SK-N-SH (cell line): Measurements from ENCODE around the gene PCDHGA4. TPM values are rescaled to one million over a fixed set of nuclear protein-coding genes. Genes with fewer than 3 reads are reported as not detected.

Source experiments
- CTCF ChIA-PET: fragments of 300-600, 350-600 bp; formaldehyde crosslinking; extraction: SDS; loops from one replicate; lab custom pipeline; 2021; lab: Yijun Ruan, JAX
- POLR2A ChIA-PET: fragments of 350-600 bp; sonication (Branson Sonifier 250); formaldehyde crosslinking; extraction: SDS; loops from one replicate; lab custom pipeline; 2020; ENCODE audit warnings: antibody characterized with exemption, inconsistent platforms; lab: Yijun Ruan, JAX
- DNase-seq: peaks from one replicate; pipeline ENCODE4 v3.0.0; 2012
- H2AFZ ChIP-seq: fragments of 200-600 bp; sonication (generic); 2 replicates; pipeline ENCODE4 v1.8.1; 2016; ENCODE audit warnings: antibody characterized with exemption, mild to moderate bottlenecking, low read depth
- H3F3A ChIP-seq: fragments of 200-600 bp; sonication (generic); replicated peaks from 2 replicates; pipeline ENCODE3; 2016; ENCODE audit warnings: antibody characterized with exemption, mild to moderate bottlenecking; ENCODE audit not compliant: insufficient read depth
- H3K27ac ChIP-seq, 2 experiments: fragments of 200-500 bp in 1 of 2; fragments of 200-600 bp in 1 of 2; sonication (Bioruptor generic) in 1 of 2; sonication (generic), shearing (Covaris generic) in 1 of 2; 2 replicates each; pipeline versions ENCODE4 v1.5.1 to v1.6.1; 2014 to 2016; ENCODE audit warnings: low read depth in 2 of 2, inconsistent platforms in 1 of 2, low read length in 1 of 2, mild to moderate bottlenecking in 1 of 2, mixed read lengths in 1 of 2
- H3K27me3 ChIP-seq: fragments of 200-600 bp; sonication (generic), shearing (Covaris generic); 2 replicates; pipeline ENCODE4 v1.6.1; 2016; ENCODE audit warnings: mixed run types; ENCODE audit not compliant: insufficient read depth
- H3K36me3 ChIP-seq, 2 experiments: fragments of 200-500 bp in 1 of 2; fragments of 200-600 bp in 1 of 2; sonication (Bioruptor generic) in 1 of 2; sonication (generic) in 1 of 2; replicated peaks in 1 of 2; 2 replicates each; pipeline versions ENCODE3 to v1.5.1; 2014 to 2016; ENCODE audit warnings: low read length in 1 of 2, mild to moderate bottlenecking in 1 of 2; ENCODE audit not compliant: insufficient read depth in 2 of 2, control insufficient read depth in 1 of 2
- H3K4me1 ChIP-seq, 2 experiments: fragments of 200-500 bp in 1 of 2; fragments of 200-600 bp in 1 of 2; sonication (Bioruptor generic) in 1 of 2; sonication (generic), shearing (Covaris generic) in 1 of 2; 2 replicates each; pipeline versions ENCODE4 v1.5.1 to v1.6.1; 2014 to 2016; ENCODE audit warnings: low read depth in 1 of 2, low read length in 1 of 2, mixed run types in 1 of 2; ENCODE audit not compliant: insufficient read depth in 2 of 2, control insufficient read depth in 1 of 2
- H3K4me2 ChIP-seq: fragments of 200-600 bp; sonication (generic), shearing (Covaris generic); 2 replicates; pipeline ENCODE4 v1.6.1; 2017; ENCODE audit warnings: mixed run types
- H3K4me3 ChIP-seq, 2 experiments: fragments of 200-500 bp in 1 of 2; fragments of 200-600 bp in 1 of 2; sonication (Bioruptor generic) in 1 of 2; sonication (generic), shearing (Covaris generic) in 1 of 2; 2 replicates each; pipeline versions ENCODE4 v1.5.1 to v1.8.1; 2014 to 2016; ENCODE audit warnings: low read depth in 2 of 2, inconsistent platforms in 1 of 2, low read length in 1 of 2, mild to moderate bottlenecking in 1 of 2, mixed read lengths in 1 of 2, moderate library complexity in 1 of 2
- H3K79me2 ChIP-seq: fragments of 200-600 bp; sonication (generic); 2 replicates; pipeline ENCODE4 v1.8.1; 2017; ENCODE audit warnings: mild to moderate bottlenecking; ENCODE audit not compliant: insufficient read depth
- H3K9ac ChIP-seq: fragments of 200-600 bp; sonication (generic); 2 replicates; pipeline ENCODE4 v1.6.1; 2017; ENCODE audit warnings: mixed run types
- H3K9me2 ChIP-seq: fragments of 200-600 bp; sonication (generic); 2 replicates; pipeline ENCODE4 v1.6.1; 2017; ENCODE audit warnings: mixed run types
- H3K9me3 ChIP-seq: fragments of 200-600 bp; sonication (generic); 2 replicates; pipeline ENCODE4 v1.6.1; 2017; ENCODE audit warnings: mixed run types, mild to moderate bottlenecking, moderate library complexity
- H4K20me1 ChIP-seq: fragments of 200-600 bp; sonication (generic); 2 replicates; pipeline ENCODE4 v1.6.1; 2017; ENCODE audit warnings: mild to moderate bottlenecking, mixed run types; ENCODE audit not compliant: insufficient read depth
- EZH2phosphoT487 ChIP-seq: fragments of 200-600 bp; sonication (generic); IDR thresholded peaks from 2 replicates; pipeline ENCODE4 v1.6.1; 2017; ENCODE audit warnings: low read depth, mixed run types, mild to moderate bottlenecking, antibody characterized with exemption, moderate library complexity, borderline replicate concordance
- FOSL2 ChIP-seq: IDR thresholded peaks from 2 replicates; pipeline ENCODE4 v1.4.0; 2012; ENCODE audit warnings: low read depth, mild to moderate bottlenecking, moderate library complexity, borderline replicate concordance
- FOXJ3 ChIP-seq: sonication (generic); formaldehyde crosslinking; IDR thresholded peaks from 2 replicates; pipeline ENCODE4 v1.5.1; 2020; ENCODE audit warnings: mild to moderate bottlenecking, missing genetic modification reagents
- GATA2 ChIP-seq: sonication (generic); formaldehyde crosslinking; IDR thresholded peaks from 2 replicates; pipeline ENCODE4 v1.5.0; 2020; ENCODE audit warnings: mild to moderate bottlenecking, missing genetic modification reagents
- JUND ChIP-seq: IDR thresholded peaks from 2 replicates; pipeline ENCODE4 v1.4.0; 2012
- MXI1 ChIP-seq: IDR thresholded peaks from 2 replicates; pipeline ENCODE4 v1.6.1; 2012; ENCODE audit warnings: mild to moderate bottlenecking, low read depth, low read length, improper control_type of control experiment
- NFIC ChIP-seq: IDR thresholded peaks from 2 replicates; pipeline ENCODE4 v1.4.0; 2012; ENCODE audit warnings: borderline replicate concordance
- RAD21 ChIP-seq: IDR thresholded peaks from 2 replicates; pipeline ENCODE4 v1.6.1; 2012; ENCODE audit warnings: mild to moderate bottlenecking, low read length
- RCOR1 ChIP-seq: fragments of 150-350 bp; IDR thresholded peaks from 2 replicates; pipeline ENCODE4 v1.6.1; 2017; ENCODE audit warnings: antibody characterized with exemption, low read length
- RFX5 ChIP-seq: IDR thresholded peaks from 2 replicates; pipeline ENCODE4 v1.6.1; 2012; ENCODE audit warnings: mild to moderate bottlenecking, improper control_type of control experiment, low read length
- TAF1 ChIP-seq: IDR thresholded peaks from 2 replicates; pipeline ENCODE4 v1.6.1; 2012; ENCODE audit warnings: low read depth, mild to moderate bottlenecking, low read length, moderate library complexity, borderline replicate concordance
- TCF12 ChIP-seq: IDR thresholded peaks from 2 replicates; pipeline ENCODE4 v1.4.0; 2012
- USF1 ChIP-seq: IDR thresholded peaks from 2 replicates; pipeline ENCODE4 v1.4.0; 2012; ENCODE audit warnings: low read depth, borderline replicate concordance
- USF2 ChIP-seq: fragments of 150-350 bp; IDR thresholded peaks from 2 replicates; pipeline ENCODE4 v1.6.1; 2017; ENCODE audit warnings: antibody characterized with exemption, low read length, low read depth, borderline replicate concordance
- YY1 ChIP-seq: IDR thresholded peaks from 2 replicates; pipeline ENCODE4 v1.4.0; 2012; ENCODE audit warnings: low read depth, mild to moderate bottlenecking
- WGBS: methylation state at CpG from one replicate; pipeline ENCODE4 v1.1.6; 2017; ENCODE audit warnings: low lambda C conversion rate; 5-methylcytosine and 5-hydroxymethylcytosine counted together
- polyA plus RNA-seq, 3 experiments: library from polyadenylated mRNA; depleted of rRNA; stranded (reverse); fragments of >200 nt; gene quantifications; 2 replicates each; pipeline ENCODE4 v1.2.3, GENCODE V29; 2012
- TF ChIP-seq, protein P1 (sequence below): IDR thresholded peaks from 2 replicates; pipeline ENCODE4; 2012
- TF ChIP-seq, protein P2 (sequence below): fragments of 200-600 bp; sonication (generic); IDR thresholded peaks from 2 replicates; pipeline ENCODE4 v1.6.1; 2017; ENCODE audit warnings: antibody characterized with exemption, mild to moderate bottlenecking, moderate library complexity
- TF ChIP-seq, protein P3 (sequence below): IDR thresholded peaks from 2 replicates; pipeline ENCODE4 v1.4.0; 2012; ENCODE audit warnings: low read depth
- TF ChIP-seq, protein P4 (sequence below): IDR thresholded peaks from 2 replicates; pipeline ENCODE4 v1.6.1; 2012; ENCODE audit warnings: mild to moderate bottlenecking, low read depth, low read length, moderate library complexity

Gene PCDHGA4
- polyA plus RNA-seq, 1 of the 3 experiments (the other 2 are of a cell fraction): 2.2 TPM

DNA sequence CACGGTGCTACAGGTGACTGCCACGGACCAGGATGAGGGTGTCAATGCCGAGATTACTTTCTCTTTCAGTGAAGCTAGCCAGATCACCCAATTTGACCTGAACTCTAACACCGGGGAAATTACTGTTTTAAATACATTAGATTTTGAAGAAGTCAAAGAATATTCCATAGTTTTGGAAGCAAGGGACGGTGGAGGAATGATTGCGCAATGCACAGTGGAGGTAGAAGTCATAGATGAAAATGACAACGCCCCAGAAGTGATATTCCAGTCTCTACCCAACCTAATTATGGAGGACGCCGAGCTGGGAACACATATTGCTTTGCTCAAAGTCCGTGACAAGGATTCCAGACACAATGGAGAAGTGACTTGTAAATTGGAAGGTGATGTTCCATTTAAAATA is 33.8 kb downstream of the PCDHGA4 start (continued):
- TF ChIP-seq JUND (no peak), FOSL2 (no peak), EZH2phosphoT487 (no peak), TAF1 (no peak), TCF12 (no peak), NFIC (no peak), MXI1 (no peak)
- TF ChIP-seq, protein P1, sequence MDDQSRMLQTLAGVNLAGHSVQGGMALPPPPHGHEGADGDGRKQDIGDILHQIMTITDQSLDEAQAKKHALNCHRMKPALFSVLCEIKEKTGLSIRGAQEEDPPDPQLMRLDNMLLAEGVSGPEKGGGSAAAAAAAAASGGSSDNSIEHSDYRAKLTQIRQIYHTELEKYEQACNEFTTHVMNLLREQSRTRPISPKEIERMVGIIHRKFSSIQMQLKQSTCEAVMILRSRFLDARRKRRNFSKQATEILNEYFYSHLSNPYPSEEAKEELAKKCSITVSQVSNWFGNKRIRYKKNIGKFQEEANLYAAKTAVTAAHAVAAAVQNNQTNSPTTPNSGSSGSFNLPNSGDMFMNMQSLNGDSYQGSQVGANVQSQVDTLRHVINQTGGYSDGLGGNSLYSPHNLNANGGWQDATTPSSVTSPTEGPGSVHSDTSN: no peak
- TF ChIP-seq, protein P2, sequence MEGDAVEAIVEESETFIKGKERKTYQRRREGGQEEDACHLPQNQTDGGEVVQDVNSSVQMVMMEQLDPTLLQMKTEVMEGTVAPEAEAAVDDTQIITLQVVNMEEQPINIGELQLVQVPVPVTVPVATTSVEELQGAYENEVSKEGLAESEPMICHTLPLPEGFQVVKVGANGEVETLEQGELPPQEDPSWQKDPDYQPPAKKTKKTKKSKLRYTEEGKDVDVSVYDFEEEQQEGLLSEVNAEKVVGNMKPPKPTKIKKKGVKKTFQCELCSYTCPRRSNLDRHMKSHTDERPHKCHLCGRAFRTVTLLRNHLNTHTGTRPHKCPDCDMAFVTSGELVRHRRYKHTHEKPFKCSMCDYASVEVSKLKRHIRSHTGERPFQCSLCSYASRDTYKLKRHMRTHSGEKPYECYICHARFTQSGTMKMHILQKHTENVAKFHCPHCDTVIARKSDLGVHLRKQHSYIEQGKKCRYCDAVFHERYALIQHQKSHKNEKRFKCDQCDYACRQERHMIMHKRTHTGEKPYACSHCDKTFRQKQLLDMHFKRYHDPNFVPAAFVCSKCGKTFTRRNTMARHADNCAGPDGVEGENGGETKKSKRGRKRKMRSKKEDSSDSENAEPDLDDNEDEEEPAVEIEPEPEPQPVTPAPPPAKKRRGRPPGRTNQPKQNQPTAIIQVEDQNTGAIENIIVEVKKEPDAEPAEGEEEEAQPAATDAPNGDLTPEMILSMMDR: no peak

DNA sequence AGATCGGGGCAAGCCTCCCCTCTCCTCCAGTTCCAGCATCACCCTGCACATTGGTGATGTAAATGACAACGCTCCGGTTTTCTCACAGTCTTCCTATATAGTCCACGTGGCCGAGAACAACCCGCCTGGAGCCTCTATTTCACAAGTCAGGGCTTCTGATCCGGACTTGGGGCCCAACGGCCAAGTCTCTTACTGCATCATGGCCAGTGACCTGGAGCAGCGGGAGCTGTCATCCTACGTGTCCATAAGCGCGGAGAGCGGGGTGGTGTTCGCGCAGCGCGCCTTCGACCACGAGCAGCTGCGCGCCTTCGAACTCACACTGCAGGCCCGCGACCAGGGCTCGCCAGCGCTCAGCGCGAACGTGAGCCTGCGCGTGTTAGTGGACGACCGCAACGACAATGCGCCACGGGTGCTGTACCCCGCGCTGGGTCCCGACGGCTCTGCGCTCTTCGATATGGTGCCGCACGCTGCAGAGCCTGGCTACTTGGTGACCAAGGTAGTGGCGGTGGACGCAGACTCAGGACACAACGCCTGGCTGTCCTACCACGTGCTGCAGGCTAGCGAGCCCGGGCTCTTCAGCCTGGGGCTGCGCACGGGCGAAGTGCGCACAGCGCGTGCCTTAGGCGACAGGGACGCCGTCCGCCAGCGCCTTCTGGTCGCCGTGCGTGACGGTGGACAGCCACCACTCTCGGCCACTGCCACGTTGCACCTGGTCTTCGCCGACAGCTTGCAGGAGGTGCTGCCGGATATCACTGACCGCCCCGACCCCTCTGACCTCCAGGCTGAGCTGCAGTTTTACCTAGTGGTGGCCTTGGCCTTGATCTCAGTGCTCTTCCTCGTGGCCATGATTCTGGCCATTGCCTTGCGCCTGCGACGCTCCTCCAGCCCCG is 34.6 kb downstream of the PCDHGA4 start:
- Histone ChIP-seq H3K4me2 (no peak overlapping the region), H3K4me3 (no peak overlapping the region; a peak in 1 of 4 replicates), H3K79me2 (no peaks in the 10 kb centered on the region), H3K9me3 (peaks cover 7% of the 10 kb centered on the region; the same call in 1 of the 2 replicates), H3K36me3 (peaks cover 0 to 19% of the 10 kb centered on the region in 2 experiments), H3K27me3 (no peaks in the 10 kb centered on the region), H4K20me1 (no peaks in the 10 kb centered on the region), H2AFZ (no peak overlapping the region), H3K9ac (no peak overlapping the region), H3F3A (no peaks in the 10 kb centered on the region), H3K9me2 (no peaks in the 10 kb centered on the region), H3K27ac (no peak overlapping the region), H3K4me1 (no peaks in the 10 kb centered on the region)
- TF ChIP-seq FOXJ3: no peak
- TF ChIP-seq RAD21: no peak
- no peak for TF ChIP-seq USF2
- no peak for TF ChIP-seq RFX5
- no peak for TF ChIP-seq RCOR1
- TF ChIP-seq, protein P3, sequence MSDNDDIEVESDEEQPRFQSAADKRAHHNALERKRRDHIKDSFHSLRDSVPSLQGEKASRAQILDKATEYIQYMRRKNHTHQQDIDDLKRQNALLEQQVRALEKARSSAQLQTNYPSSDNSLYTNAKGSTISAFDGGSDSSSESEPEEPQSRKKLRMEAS: no peak
- no peak for TF ChIP-seq USF1
- no peak for TF ChIP-seq YY1
- TF ChIP-seq, protein P4, sequence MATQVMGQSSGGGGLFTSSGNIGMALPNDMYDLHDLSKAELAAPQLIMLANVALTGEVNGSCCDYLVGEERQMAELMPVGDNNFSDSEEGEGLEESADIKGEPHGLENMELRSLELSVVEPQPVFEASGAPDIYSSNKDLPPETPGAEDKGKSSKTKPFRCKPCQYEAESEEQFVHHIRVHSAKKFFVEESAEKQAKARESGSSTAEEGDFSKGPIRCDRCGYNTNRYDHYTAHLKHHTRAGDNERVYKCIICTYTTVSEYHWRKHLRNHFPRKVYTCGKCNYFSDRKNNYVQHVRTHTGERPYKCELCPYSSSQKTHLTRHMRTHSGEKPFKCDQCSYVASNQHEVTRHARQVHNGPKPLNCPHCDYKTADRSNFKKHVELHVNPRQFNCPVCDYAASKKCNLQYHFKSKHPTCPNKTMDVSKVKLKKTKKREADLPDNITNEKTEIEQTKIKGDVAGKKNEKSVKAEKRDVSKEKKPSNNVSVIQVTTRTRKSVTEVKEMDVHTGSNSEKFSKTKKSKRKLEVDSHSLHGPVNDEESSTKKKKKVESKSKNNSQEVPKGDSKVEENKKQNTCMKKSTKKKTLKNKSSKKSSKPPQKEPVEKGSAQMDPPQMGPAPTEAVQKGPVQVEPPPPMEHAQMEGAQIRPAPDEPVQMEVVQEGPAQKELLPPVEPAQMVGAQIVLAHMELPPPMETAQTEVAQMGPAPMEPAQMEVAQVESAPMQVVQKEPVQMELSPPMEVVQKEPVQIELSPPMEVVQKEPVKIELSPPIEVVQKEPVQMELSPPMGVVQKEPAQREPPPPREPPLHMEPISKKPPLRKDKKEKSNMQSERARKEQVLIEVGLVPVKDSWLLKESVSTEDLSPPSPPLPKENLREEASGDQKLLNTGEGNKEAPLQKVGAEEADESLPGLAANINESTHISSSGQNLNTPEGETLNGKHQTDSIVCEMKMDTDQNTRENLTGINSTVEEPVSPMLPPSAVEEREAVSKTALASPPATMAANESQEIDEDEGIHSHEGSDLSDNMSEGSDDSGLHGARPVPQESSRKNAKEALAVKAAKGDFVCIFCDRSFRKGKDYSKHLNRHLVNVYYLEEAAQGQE: no peak
- TF ChIP-seq GATA2 (CRISPR knock-in tag): no peak
- DNase-seq: no peak
- ChIA-PET POLR2A (no interaction called here), CTCF (interaction anchor here (1.1 to 2.4 kb wide), 3 partner anchors 135 to 515 kb away, joined by 3 to 11 read pairs (median 4); no protein-coding TSS in a partner anchor)
- WGBS: 83% methylated on average over 50 of the region's 77 CpGs
